MM.1S (cell line): ENCODE results near the gene DPYSL4.
A peak's percentile ranks its signal among the peaks of the same experiment; 100 is the strongest.

Source experiments
- DNase-seq: peaks from one replicate; pipeline ENCODE4 v3.0.0-alpha.2; 2015
- H2AFZ ChIP-seq: fragments of 300-600 bp; sonication (generic); 2 replicates; pipeline ENCODE4 v1.6.0; 2016; ENCODE audit warnings: antibody characterized with exemption, low read length
- H3F3A ChIP-seq: fragments of 300-600 bp; sonication (generic); 2 replicates; pipeline ENCODE4 v1.6.1; 2016; ENCODE audit warnings: mild to moderate bottlenecking, antibody characterized with exemption, low read length, moderate library complexity, mixed read lengths; ENCODE audit not compliant: insufficient read depth
- H3K27ac ChIP-seq: fragments of 300-600 bp; sonication (generic); 2 replicates; pipeline ENCODE4 v1.5.1; 2016; ENCODE audit warnings: mild to moderate bottlenecking, low read length
- H3K27me3 ChIP-seq: fragments of 300-600 bp; sonication (generic); replicated peaks from 2 replicates; pipeline ENCODE4 v1.6.0; 2016; ENCODE audit warnings: low read length; ENCODE audit not compliant: insufficient read depth
- H3K36me3 ChIP-seq: fragments of 300-600 bp; sonication (generic); replicated peaks from 2 replicates; pipeline ENCODE4 v1.6.1; 2016; ENCODE audit warnings: mild to moderate bottlenecking, low read length, mixed read lengths; ENCODE audit not compliant: insufficient read depth
- H3K4me1 ChIP-seq: fragments of 300-600 bp; sonication (generic); 2 replicates; pipeline ENCODE4 v1.6.1; 2016; ENCODE audit warnings: low read length, mixed read lengths
- H3K4me2 ChIP-seq: fragments of 300-600 bp; sonication (generic); 2 replicates; pipeline ENCODE4 v1.6.0; 2016; ENCODE audit warnings: low read depth, low read length
- H3K4me3 ChIP-seq: fragments of 300-600 bp; sonication (generic); 2 replicates; pipeline ENCODE4 v1.5.1; 2016; ENCODE audit warnings: low read length, mixed read lengths
- H3K79me2 ChIP-seq: fragments of 300-600 bp; sonication (generic); 2 replicates; pipeline ENCODE4 v1.6.1; 2016; ENCODE audit warnings: mixed run types, low read length, mixed read lengths
- H3K9ac ChIP-seq: fragments of 300-600 bp; sonication (generic); 2 replicates; pipeline ENCODE4 v1.6.1; 2016; ENCODE audit warnings: low read length, mixed read lengths
- H3K9me2 ChIP-seq: fragments of 300-600 bp; sonication (generic); replicated peaks from 2 replicates; pipeline ENCODE4 v1.6.1; 2016; ENCODE audit warnings: mild to moderate bottlenecking, low read length, mixed read lengths; ENCODE audit not compliant: insufficient read depth
- H3K9me3 ChIP-seq: fragments of 300-600 bp; sonication (generic); replicated peaks from 2 replicates; pipeline ENCODE4 v1.6.1; 2016; ENCODE audit warnings: mild to moderate bottlenecking, low read length, mixed read lengths; ENCODE audit not compliant: insufficient read depth
- H4K20me1 ChIP-seq: fragments of 300-600 bp; sonication (generic); 2 replicates; pipeline ENCODE4 v1.6.1; 2016; ENCODE audit warnings: mild to moderate bottlenecking, low read length, moderate library complexity, mixed read lengths; ENCODE audit not compliant: insufficient read depth
- EZH2 ChIP-seq: fragments of 300-600 bp; sonication (generic); optimal IDR thresholded peaks from 2 replicates; pipeline ENCODE3; 2017; ENCODE audit warnings: low read depth, mild to moderate bottlenecking, antibody characterized with exemption, low read length, mixed read lengths
- EZH2phosphoT487 ChIP-seq: fragments of 300-600 bp; sonication (generic); IDR thresholded peaks from 2 replicates; pipeline ENCODE4 v1.6.1; 2018; ENCODE audit warnings: antibody characterized with exemption, low read length
- TF ChIP-seq, protein P1 (sequence below): fragments of 300-600 bp; sonication (generic); IDR thresholded peaks from 2 replicates; pipeline ENCODE4 v1.5.1; 2016; ENCODE audit warnings: antibody characterized with exemption, low read length, mixed read lengths

DPYSL4 gene

DNA sequence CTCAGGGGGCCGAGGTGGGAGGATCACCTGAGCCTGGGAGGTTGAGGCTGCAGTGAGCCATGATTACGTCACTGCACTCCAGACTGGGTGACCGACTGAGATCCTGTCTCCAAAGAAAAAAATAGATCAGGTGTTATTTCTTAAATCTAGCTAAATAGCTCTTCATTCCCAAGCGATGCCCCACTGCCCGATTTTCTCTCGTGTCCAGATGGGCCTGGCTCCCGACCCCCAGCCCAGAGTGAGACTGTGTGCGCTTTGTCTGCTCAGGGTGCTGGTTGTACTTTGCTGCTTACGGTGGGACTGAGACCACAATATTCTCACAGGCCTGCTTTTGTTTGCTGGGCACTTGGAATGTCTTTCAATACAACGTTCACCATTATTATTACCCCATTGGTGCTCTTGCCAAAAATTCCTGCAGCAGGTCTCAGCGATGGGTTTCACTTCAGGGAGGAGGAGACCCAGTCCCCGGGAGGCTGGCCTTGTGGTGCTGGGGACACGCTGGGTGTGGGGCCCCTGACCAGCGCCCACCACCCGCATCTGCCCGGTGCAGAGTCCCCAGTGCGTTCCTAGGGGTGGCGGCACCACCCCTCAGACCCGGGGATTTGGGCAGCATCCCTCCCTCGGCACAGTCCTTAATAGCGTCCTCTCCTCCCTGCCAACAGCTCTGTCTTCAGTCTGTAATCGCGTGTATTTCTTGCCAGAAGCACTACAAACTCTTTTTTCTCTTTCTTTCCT lies 20.4 kb upstream of the DPYSL4 start:
- Histone ChIP-seq H3K79me2 (no peaks in the 10 kb centered on the region), H4K20me1 (no peaks in the 10 kb centered on the region), H3K27me3 (peaks cover 58% of the 10 kb centered on the region), H3K4me1 (peaks cover 16% of the 10 kb centered on the region; the same call in 1 of the 2 replicates), H2AFZ (0 out of 2 replicates have a peak overlapping the region, but pooled peaks have one; percentile 27), H3F3A (no peaks in the 10 kb centered on the region), H3K27ac (no peak overlapping the region), H3K4me2 (peak overlapping the region; percentile 76), H3K36me3 (no peaks in the 10 kb centered on the region), H3K4me3 (peak overlapping the region; percentile 34; the same call in 1 of the 2 replicates), H3K9me2 (no peaks in the 10 kb centered on the region), H3K9ac (no peak overlapping the region), H3K9me3 (no peaks in the 10 kb centered on the region)
- no peak for DNase-seq
- no peak for TF ChIP-seq EZH2

DNA sequence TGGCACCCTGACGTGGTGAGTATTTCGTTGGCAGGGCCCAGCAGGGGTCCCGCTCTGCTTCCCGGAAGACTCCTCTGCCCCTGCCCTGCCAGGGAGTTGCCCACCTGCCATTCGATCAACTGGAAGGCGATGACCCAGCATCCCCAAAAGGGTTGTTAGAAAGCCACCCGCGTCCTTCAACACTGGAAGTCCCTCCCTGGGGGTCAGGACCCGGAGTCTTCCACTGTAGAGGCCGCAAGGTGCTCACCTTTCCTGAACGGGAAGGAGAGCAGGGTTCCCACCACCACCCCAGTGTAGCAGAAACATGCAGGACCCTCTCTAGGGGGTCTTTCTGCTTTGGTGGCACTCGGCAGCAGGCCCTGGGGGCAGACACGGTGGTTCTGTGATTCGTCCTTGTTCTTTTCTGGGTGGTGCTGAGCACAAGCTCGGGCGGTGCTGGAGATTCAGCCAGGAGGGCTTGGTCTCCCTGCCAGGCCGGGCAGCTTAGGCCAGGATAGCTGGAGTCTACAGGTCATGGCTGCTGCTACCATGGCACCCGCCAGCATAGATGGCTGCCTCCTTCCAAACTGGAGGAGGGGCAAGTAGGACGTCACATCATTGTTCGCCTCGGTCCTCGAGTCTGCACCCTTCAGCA lies 19.6 kb upstream of the DPYSL4 start:
- TF ChIP-seq EZH2phosphoT487 (no peak), EZH2 (no peak)
- TF ChIP-seq, protein P1, sequence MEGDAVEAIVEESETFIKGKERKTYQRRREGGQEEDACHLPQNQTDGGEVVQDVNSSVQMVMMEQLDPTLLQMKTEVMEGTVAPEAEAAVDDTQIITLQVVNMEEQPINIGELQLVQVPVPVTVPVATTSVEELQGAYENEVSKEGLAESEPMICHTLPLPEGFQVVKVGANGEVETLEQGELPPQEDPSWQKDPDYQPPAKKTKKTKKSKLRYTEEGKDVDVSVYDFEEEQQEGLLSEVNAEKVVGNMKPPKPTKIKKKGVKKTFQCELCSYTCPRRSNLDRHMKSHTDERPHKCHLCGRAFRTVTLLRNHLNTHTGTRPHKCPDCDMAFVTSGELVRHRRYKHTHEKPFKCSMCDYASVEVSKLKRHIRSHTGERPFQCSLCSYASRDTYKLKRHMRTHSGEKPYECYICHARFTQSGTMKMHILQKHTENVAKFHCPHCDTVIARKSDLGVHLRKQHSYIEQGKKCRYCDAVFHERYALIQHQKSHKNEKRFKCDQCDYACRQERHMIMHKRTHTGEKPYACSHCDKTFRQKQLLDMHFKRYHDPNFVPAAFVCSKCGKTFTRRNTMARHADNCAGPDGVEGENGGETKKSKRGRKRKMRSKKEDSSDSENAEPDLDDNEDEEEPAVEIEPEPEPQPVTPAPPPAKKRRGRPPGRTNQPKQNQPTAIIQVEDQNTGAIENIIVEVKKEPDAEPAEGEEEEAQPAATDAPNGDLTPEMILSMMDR = no peak
- H3K27me3 ChIP-seq = peaks cover 64% of the 10 kb centered on the region
- no peaks in the 10 kb centered on the region for H3K9me3 ChIP-seq
- H3K9ac ChIP-seq = no peak overlapping the region
- H2AFZ ChIP-seq = 0 out of 2 replicates have a peak overlapping the region, but pooled peaks have one; percentile 27
- no peak for DNase-seq
- H3K4me1 ChIP-seq = peaks cover 16% of the 10 kb centered on the region; the same call in 1 of the 2 replicates
- no peaks in the 10 kb centered on the region for H4K20me1 ChIP-seq
- H3K4me2 ChIP-seq = peak overlapping the region; percentile 76
- H3K79me2 ChIP-seq = no peaks in the 10 kb centered on the region
- no peaks in the 10 kb centered on the region for H3K9me2 ChIP-seq
- H3K36me3 ChIP-seq = no peaks in the 10 kb centered on the region
- no peak overlapping the region for H3K27ac ChIP-seq
- H3K4me3 ChIP-seq = peak overlapping the region; percentile 34; the same call in 1 of the 2 replicates
- no peaks in the 10 kb centered on the region for H3F3A ChIP-seq

DNA sequence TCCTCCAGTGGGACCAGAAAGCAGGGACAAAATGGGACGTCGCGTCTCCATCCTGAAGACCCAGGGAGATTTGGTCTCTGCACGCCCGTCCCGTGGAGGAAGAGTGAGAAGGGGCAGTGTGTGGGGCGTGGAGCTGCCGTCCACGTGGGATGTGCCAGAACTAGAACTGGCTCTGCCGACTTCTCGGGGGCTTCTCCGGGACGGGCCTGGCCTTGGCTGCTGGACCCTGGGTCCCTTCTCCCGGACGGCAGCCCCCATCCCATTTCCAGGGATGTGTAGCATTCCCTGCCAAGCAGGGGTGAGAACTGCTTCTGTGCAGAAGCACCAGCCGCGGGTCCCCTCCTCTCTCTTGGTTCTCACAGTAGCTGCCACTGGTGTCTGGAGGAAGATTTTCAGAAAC lies 18.8 kb upstream of the DPYSL4 start:
- TF ChIP-seq EZH2phosphoT487 (no peak), EZH2 (no peak)
- TF ChIP-seq, protein P1 = no peak

More for the DNA sequence above, 18.8 kb upstream of the DPYSL4 start:
- H3K9me3 ChIP-seq = no peaks in the 10 kb centered on the region
- H2AFZ ChIP-seq = no peak overlapping the region
- no peaks in the 10 kb centered on the region for H3K36me3 ChIP-seq
- no peak for DNase-seq
- H3K9me2 ChIP-seq = no peaks in the 10 kb centered on the region
- H3K9ac ChIP-seq = no peak overlapping the region
- peaks cover 8% of the 10 kb centered on the region; the same call in 1 of the 2 replicates for H3K4me1 ChIP-seq
- H3K79me2 ChIP-seq = no peaks in the 10 kb centered on the region
- no peak overlapping the region for H3K27ac ChIP-seq
- H3F3A ChIP-seq = no peaks in the 10 kb centered on the region
- peaks cover 68% of the 10 kb centered on the region for H3K27me3 ChIP-seq
- no peak overlapping the region for H3K4me3 ChIP-seq
- no peak overlapping the region for H3K4me2 ChIP-seq
- H4K20me1 ChIP-seq = no peaks in the 10 kb centered on the region
